ENCODE data around the gene NCOA7. TPM values are rescaled to one million over a fixed set of nuclear protein-coding genes. Genes with fewer than 3 reads are reported as not detected.
A peak's percentile ranks its signal among the peaks of the same experiment; 100 is the strongest.
"Not testable (repeated sequence)": the region's sequence is repeated elsewhere in the genome, so short reads cannot be mapped to it uniquely, and the experiment has no call there.

Gene NCOA7
- total RNA-seq, 2 experiments from 2014 or later: 34.6 to 35.7 TPM

GRCh38 chr6:125968493-125968892, 177.7 kb downstream of the NCOA7 start:
- ATAC-seq (ENCODE audit: poor library complexity) (no peak), DNase-seq (no peak)
- H3K36me3 ChIP-seq (ENCODE audit: insufficient read depth, low read length): peaks cover 36% of the 10 kb centered on the region
- Mint-ChIP-seq H3K27ac (no peak overlapping the region), H3K9me3 (no peaks in the 10 kb centered on the region), H3K36me3 (ENCODE audit: low read depth) (peaks cover 59% of the 10 kb centered on the region), H3K4me3 (no peak overlapping the region), H3K27me3 (no peaks in the 10 kb centered on the region), H3K4me1 (ENCODE audit: low read depth) (peaks cover 51% of the 10 kb centered on the region)
- H3K27ac ChIP-seq (ENCODE audit: low read depth in 1 of 2, low read length in 2 of 2): no peak overlapping the region
- ChIA-PET CTCF (interaction anchor here (1.0 kb wide), 1 partner anchor 11 kb away, joined by 3 read pairs; no protein-coding TSS in a partner anchor), POLR2A (interaction anchor here (3.8 kb wide), 1 partner anchor 12 kb away, joined by 15 read pairs; the partner anchor contains the start of gene HINT3)
- H3K4me3 ChIP-seq (ENCODE audit: low read length): no peak overlapping the region
- H3K4me1 ChIP-seq (ENCODE audit: insufficient read depth, low read length): no peaks in the 10 kb centered on the region
- no peaks in the 10 kb centered on the region for H3K9me3 ChIP-seq (ENCODE audit: control insufficient read depth in 1 of 2, insufficient read depth in 1 of 2, low read length in 2 of 2)
- H3K27me3 ChIP-seq (ENCODE audit: control insufficient read depth in 1 of 2, insufficient read depth in 2 of 2, low read length in 2 of 2): no peaks in the 10 kb centered on the region
- intact Hi-C loops (cut with DNase I, micrococcal nuclease): no loop called here
- TF ChIP-seq CTCF (IDR thresholded peaks at IDR 0.05): no peak

- peaks cover 46% of the 10 kb centered on the region for H3K36me3 ChIP-seq (ENCODE audit: insufficient read depth, low read length)
- no peak overlapping the region for H3K4me3 ChIP-seq (ENCODE audit: low read length)
- Mint-ChIP-seq H3K4me1 (ENCODE audit: low read depth) (peaks cover 41% of the 10 kb centered on the region), H3K27ac (peak overlapping the region; percentile 32), H3K4me3 (no peak overlapping the region), H3K36me3 (ENCODE audit: low read depth) (peaks cover 81% of the 10 kb centered on the region), H3K9me3 (no peaks in the 10 kb centered on the region), H3K27me3 (no peaks in the 10 kb centered on the region)
- DNase-seq (no peak), ATAC-seq (ENCODE audit: poor library complexity) (no peak)
- H3K27ac ChIP-seq (ENCODE audit: low read depth in 1 of 2, low read length in 2 of 2): no peak overlapping the region
- ChIA-PET CTCF (interaction anchor here (1.0 to 2.6 kb wide), 3 partner anchors 14 to 657 kb away, joined by 5 to 16 read pairs (median 5); partner anchors contain the start of gene HINT3), POLR2A (interaction anchor here (2.3 to 3.8 kb wide), 3 partner anchors 14 to 180 kb away, joined by 10 to 15 read pairs (median 15); partner anchors contain the start of genes HINT3, NCOA7 and TRMT11)
- H3K27me3 ChIP-seq (ENCODE audit: control insufficient read depth in 1 of 2, insufficient read depth in 2 of 2, low read length in 2 of 2): no peaks in the 10 kb centered on the region
- no peaks in the 10 kb centered on the region for H3K9me3 ChIP-seq (ENCODE audit: control insufficient read depth in 1 of 2, insufficient read depth in 1 of 2, low read length in 2 of 2)
- H3K4me1 ChIP-seq (ENCODE audit: insufficient read depth, low read length): no peaks in the 10 kb centered on the region
- no peak for TF ChIP-seq CTCF (IDR thresholded peaks at IDR 0.05)
- intact Hi-C loops (cut with DNase I, micrococcal nuclease): loop anchor here in 1 of 2 experiments (5.0 kb wide), 1 partner anchor 188 kb away; no protein-coding TSS in a partner anchor
Measured at GRCh38 chr6:125970760-125971159, 180.0 kb downstream of the NCOA7 start.

GRCh38 chr6:125972478-125972877, 181.7 kb downstream of the NCOA7 start:
- H3K4me1 ChIP-seq (ENCODE audit: insufficient read depth, low read length); H3K9me3 Mint-ChIP-seq; POLR2A ChIA-PET; DNase-seq; H3K4me3 ChIP-seq (ENCODE audit: low read length); H3K27me3 Mint-ChIP-seq; ATAC-seq (ENCODE audit: poor library complexity); H3K27ac Mint-ChIP-seq; H3K9me3 ChIP-seq (ENCODE audit: control insufficient read depth in 1 of 2, insufficient read depth in 1 of 2, low read length in 2 of 2); H3K27ac ChIP-seq (ENCODE audit: low read depth in 1 of 2, low read length in 2 of 2); H3K4me3 Mint-ChIP-seq; H3K27me3 ChIP-seq (ENCODE audit: control insufficient read depth in 1 of 2, insufficient read depth in 2 of 2, low read length in 2 of 2): not testable (repeated sequence)
- CTCF ChIA-PET: interaction anchor here (3.4 kb wide), 1 partner anchor 16 kb away, joined by 21 read pairs; the partner anchor contains the start of gene HINT3
- intact Hi-C loops (cut with DNase I, micrococcal nuclease): loop anchor here in 1 of 2 experiments (5.0 kb wide), 1 partner anchor 190 kb away; no protein-coding TSS in a partner anchor
- Mint-ChIP-seq H3K36me3 (ENCODE audit: low read depth) (peaks cover 73% of the 10 kb centered on the region), H3K4me1 (ENCODE audit: low read depth) (peaks cover 33% of the 10 kb centered on the region)
- peaks cover 54% of the 10 kb centered on the region for H3K36me3 ChIP-seq (ENCODE audit: insufficient read depth, low read length)

Measured in CD4-positive, alpha-beta T cell (primary cell).